ENCODE results near the gene ALG1. TPM values are rescaled to one million over a fixed set of nuclear protein-coding genes. Genes with fewer than 3 reads are reported as not detected.

ALG1 gene
- polyA plus RNA-seq, 1 donor (not counting 4 experiments of a cell fraction or from before 2014, with no cell fraction given): 25.8 TPM

GRCh38 chr16:5059386-5060072, 12.1 kb upstream of the ALG1 start:
- no peaks in the 10 kb centered on the region for H4K20me1 ChIP-seq (ENCODE audit: control insufficient read depth, extremely low read depth, insufficient read depth, low read length)
- H2AFZ ChIP-seq (ENCODE audit: control insufficient read depth, low read length): no peak overlapping the region
- H3K9me1 ChIP-seq (ENCODE audit: control insufficient read depth, extremely low read depth, insufficient read depth, low read length): no peaks in the 10 kb centered on the region
- H3K4me1 ChIP-seq (ENCODE audit: control insufficient read depth, extremely low read depth, insufficient read depth, low read length): no peaks in the 10 kb centered on the region
- no peak overlapping the region for H3K27ac ChIP-seq (ENCODE audit: control insufficient read depth, insufficient read depth, low read length)
- TF ChIP-seq CTCF (optimal IDR thresholded peaks at IDR 0.05 in 1 of 3, IDR thresholded peaks at IDR 0.05 in 1 of 3, conservative IDR thresholded peaks at IDR 0.05 in 1 of 3; ENCODE audit: extremely low read depth in 1 of 3, insufficient read depth in 2 of 3, low read length in 3 of 3) (no peak), EZH2 (IDR thresholded peaks at IDR 0.05; ENCODE audit: low read length) (no peak)
- H3K9me3 ChIP-seq (ENCODE audit: control insufficient read depth, low read depth, low read length): no peaks in the 10 kb centered on the region
- no peak overlapping the region for H3K4me3 ChIP-seq (ENCODE audit: control insufficient read depth in 2 of 3, extremely low read depth in 1 of 3, insufficient read depth in 2 of 3, low read depth in 1 of 3, low read length in 3 of 3)
- no peaks in the 10 kb centered on the region for H3K79me2 ChIP-seq (ENCODE audit: control insufficient read depth, insufficient read depth, low read length)
- DNase-seq (ENCODE audit: low read depth, low spot score) (no peak), FAIRE-seq (no peak)
- no peak overlapping the region for H3K4me2 ChIP-seq (ENCODE audit: control insufficient read depth, extremely low read depth, insufficient read depth, low read depth, low read length)
- dilution Hi-C loops (cut with MboI; ENCODE audit: extremely low pct_ligation_motif_present, low sequenced_read_pairs): no loop called here
- H3K9ac ChIP-seq (ENCODE audit: control insufficient read depth, extremely low read depth, insufficient read depth, low read length): no peak overlapping the region
- H3K27me3 ChIP-seq (ENCODE audit: control insufficient read depth, extremely low read depth, insufficient read depth, low read length): peaks cover 5% of the 10 kb centered on the region
- no peaks in the 10 kb centered on the region for H3K36me3 ChIP-seq (ENCODE audit: control insufficient read depth in 2 of 2, extremely low read depth in 1 of 2, insufficient read depth in 2 of 2, low read length in 2 of 2)

GRCh38 chr16:5060073-5060641, 11.5 kb upstream of the ALG1 start:
- no peaks in the 10 kb centered on the region for H3K4me1 ChIP-seq (ENCODE audit: control insufficient read depth, extremely low read depth, insufficient read depth, low read length)
- no peak overlapping the region for H3K27ac ChIP-seq (ENCODE audit: control insufficient read depth, insufficient read depth, low read length)
- no peak overlapping the region for H3K4me2 ChIP-seq (ENCODE audit: control insufficient read depth, extremely low read depth, insufficient read depth, low read depth, low read length)
- no peaks in the 10 kb centered on the region for H3K79me2 ChIP-seq (ENCODE audit: control insufficient read depth, insufficient read depth, low read length)
- DNase-seq (ENCODE audit: low read depth, low spot score) (no peak), FAIRE-seq (no peak)
- no peaks in the 10 kb centered on the region for H3K9me1 ChIP-seq (ENCODE audit: control insufficient read depth, extremely low read depth, insufficient read depth, low read length)
- peaks cover 4% of the 10 kb centered on the region for H3K27me3 ChIP-seq (ENCODE audit: control insufficient read depth, extremely low read depth, insufficient read depth, low read length)
- H3K9ac ChIP-seq (ENCODE audit: control insufficient read depth, extremely low read depth, insufficient read depth, low read length): no peak overlapping the region
- no peak overlapping the region for H3K4me3 ChIP-seq (ENCODE audit: control insufficient read depth in 2 of 3, extremely low read depth in 1 of 3, insufficient read depth in 2 of 3, low read depth in 1 of 3, low read length in 3 of 3)
- no peaks in the 10 kb centered on the region for H4K20me1 ChIP-seq (ENCODE audit: control insufficient read depth, extremely low read depth, insufficient read depth, low read length)
- dilution Hi-C loops (cut with MboI; ENCODE audit: extremely low pct_ligation_motif_present, low sequenced_read_pairs): no loop called here
- TF ChIP-seq CTCF (optimal IDR thresholded peaks at IDR 0.05 in 1 of 3, IDR thresholded peaks at IDR 0.05 in 1 of 3, conservative IDR thresholded peaks at IDR 0.05 in 1 of 3; ENCODE audit: extremely low read depth in 1 of 3, insufficient read depth in 2 of 3, low read length in 3 of 3) (no peak), EZH2 (IDR thresholded peaks at IDR 0.05; ENCODE audit: low read length) (no peak)
- no peak overlapping the region for H2AFZ ChIP-seq (ENCODE audit: control insufficient read depth, low read length)
- H3K36me3 ChIP-seq (ENCODE audit: control insufficient read depth in 2 of 2, extremely low read depth in 1 of 2, insufficient read depth in 2 of 2, low read length in 2 of 2): no peaks in the 10 kb centered on the region
- no peaks in the 10 kb centered on the region for H3K9me3 ChIP-seq (ENCODE audit: control insufficient read depth, low read depth, low read length)

Data from keratinocyte (primary cell).